ENCODE measurements around the gene ATP4B. TPM values are rescaled to one million over a fixed set of nuclear protein-coding genes. Genes with fewer than 3 reads are reported as not detected.

Gene ATP4B
- total and polyA plus RNA-seq, 2 of the 8 experiments (the other 6 are each of a cell fraction or from before 2014, with no cell fraction given): 0.05 TPM; not detected in 1

GRCh38 chr13:113635709-113636108, 22.3 kb downstream of the ATP4B start:
- Histone ChIP-seq H3K4ac (replicated peaks; ENCODE audit: insufficient read length, low read depth, low read length) (no peak overlapping the region), H3K27me3 (replicated peaks in 1 of 4; ENCODE audit: control insufficient read depth in 3 of 4, extremely low read depth in 1 of 4, insufficient read depth in 3 of 4, low read length in 3 of 4) (no peaks in the 10 kb centered on the region), H3K23ac (ENCODE audit: insufficient read length) (no peak overlapping the region), H3K79me2 (ENCODE audit: control insufficient read depth in 1 of 2, insufficient read depth in 2 of 2, low read length in 2 of 2) (no peaks in the 10 kb centered on the region; a peak in 1 of 4 replicates), H2AFZ (ENCODE audit: low read length) (no peak overlapping the region), H3K9ac (replicated peaks in 1 of 4; ENCODE audit: extremely low read depth in 1 of 4, low read depth in 3 of 4, low read length in 3 of 4) (no peak overlapping the region), H3K9me3 (ENCODE audit: insufficient read depth in 2 of 2, low read depth in 1 of 2, low read length in 1 of 2) (peaks cover 0 to 10% of the 10 kb centered on the region in 2 experiments; a peak in 2 of 4 replicates), H3K23me2 (ENCODE audit: low read depth, low read length) (no peaks in the 10 kb centered on the region), H2BK5ac (ENCODE audit: low read depth, low read length) (no peak overlapping the region), H3K18ac (ENCODE audit: extremely low read depth, low read length) (no peak overlapping the region), H4K91ac (replicated peaks; ENCODE audit: insufficient read length, low read length) (no peak overlapping the region), H3K4me3 (ENCODE audit: extremely low read depth in 1 of 4, insufficient read depth in 2 of 4, low read depth in 3 of 4, low read length in 4 of 4) (no peak overlapping the region), H3K4me2 (ENCODE audit: insufficient read depth in 1 of 2, low read depth in 2 of 2, low read length in 2 of 2) (no peak overlapping the region), H2BK120ac (replicated peaks; ENCODE audit: low read depth, low read length) (no peak overlapping the region), H3K27ac (ENCODE audit: low read depth, low read length) (no peak overlapping the region), H3K56ac (replicated peaks; ENCODE audit: insufficient read length, low read depth, low read length) (no peak overlapping the region), H2BK12ac (ENCODE audit: low read depth, low read length) (no peak overlapping the region), H2AK5ac (ENCODE audit: low read depth, low read length) (no peak overlapping the region), H2BK20ac (ENCODE audit: low read length) (no peak overlapping the region), H4K20me1 (replicated peaks in 1 of 2; ENCODE audit: control insufficient read depth in 1 of 2, insufficient read depth in 2 of 2, low read length in 2 of 2) (peaks cover 3 to 12% of the 10 kb centered on the region in 2 experiments), H4K5ac (ENCODE audit: insufficient read length, low read depth, low read length) (no peak overlapping the region), H3K14ac (ENCODE audit: insufficient read length) (no peak overlapping the region), H2BK15ac (ENCODE audit: low read length) (no peak overlapping the region), H4K8ac (ENCODE audit: extremely low read depth, insufficient read depth, low read length) (no peak overlapping the region), H3K4me1 (replicated peaks in 1 of 4; ENCODE audit: control insufficient read depth in 3 of 4, insufficient read depth in 4 of 4, low read length in 3 of 4) (no peaks in the 10 kb centered on the region), H3K36me3 (ENCODE audit: control insufficient read depth in 2 of 4, insufficient read depth in 4 of 4, low read length in 3 of 4) (peaks cover 13 to 74% (median 59%) of the 10 kb centered on the region in 4 experiments), H3K79me1 (ENCODE audit: low read depth, low read length) (peaks cover 4% of the 10 kb centered on the region)
- ChIA-PET CTCF (ENCODE audit: partially characterized antibody) (no interaction called here), POLR2A (ENCODE audit: partially characterized antibody) (no interaction called here)
- 92% methylated on average over 16 of the region's 25 CpGs; no CpG with 5 or more reads in 1 of the 2 experiments for WGBS, 2 experiments (ENCODE audit: extremely low coverage in 1 of 2, insufficient coverage in 1 of 2, insufficient read length in 1 of 2, insufficient replicate concordance in 2 of 2, low coverage in 1 of 2, low lambda C conversion rate in 2 of 2, missing lambda C conversion rate in 1 of 2)
- DNase-seq (ENCODE audit: low read depth in 1 of 2, low spot score in 2 of 2) (no peak), FAIRE-seq (no peak)
- TF ChIP-seq JUN (IDR thresholded peaks at IDR 0.05; ENCODE audit: low read depth, low read length) (no peak), NANOG (IDR thresholded peaks at IDR 0.05; ENCODE audit: insufficient read depth, low read depth, low read length, poor library complexity, severe bottlenecking) (no peak), JUND (IDR thresholded peaks at IDR 0.05; ENCODE audit: low read length) (no peak), BRCA1 (IDR thresholded peaks at IDR 0.05; ENCODE audit: low read depth, low read length) (no peak), SP2 (IDR thresholded peaks at IDR 0.05; ENCODE audit: low read length) (no peak), SAP30 (IDR thresholded peaks at IDR 0.05; ENCODE audit: insufficient read depth, insufficient replicate concordance, low read length) (no peak), YY1 (IDR thresholded peaks at IDR 0.05; ENCODE audit: low read depth, low read length) (no peak), KDM5A (IDR thresholded peaks at IDR 0.05; ENCODE audit: low read length) (no peak), RFX5 (IDR thresholded peaks at IDR 0.05; ENCODE audit: borderline replicate concordance, low read depth, low read length) (no peak), ASH2L (IDR thresholded peaks at IDR 0.05; ENCODE audit: low read length) (no peak), GTF2F1 (IDR thresholded peaks at IDR 0.05; ENCODE audit: borderline replicate concordance, low read depth, low read length) (no peak), CEBPB (IDR thresholded peaks at IDR 0.05; ENCODE audit: low read depth, low read length) (no peak), RXRA (IDR thresholded peaks at IDR 0.05; ENCODE audit: insufficient read depth, low read depth, low read length) (no peak), SP4 (IDR thresholded peaks at IDR 0.05; ENCODE audit: low read length) (no peak), USF2 (IDR thresholded peaks at IDR 0.05; ENCODE audit: low read length) (no peak)

Measured in H1 (cell line).